Choroid plexus epithelial cell (primary cell): ENCODE measurements around the gene FBXO27.

Experiments
- DNase-seq: peaks from one replicate; pipeline ENCODE4 v3.0.0-alpha.2; 2010; ENCODE audit warnings: low read depth
- H3K4me3 ChIP-seq: 2 replicates; pipeline ENCODE4 v1.5.1; 2011; ENCODE audit warnings: low read depth, mild to moderate bottlenecking, control low read depth, low read length, moderate library complexity
- CTCF ChIP-seq: conservative IDR thresholded peaks from 2 replicates; pipeline ENCODE4 v1.5.1; 2011; ENCODE audit warnings: low read depth, mild to moderate bottlenecking, control low read depth, inconsistent platforms, low read length, moderate library complexity

The FBXO27 gene

GRCh38 chr19:38978326-38978689 is 54.0 kb downstream of the FBXO27 start:
- DNase-seq = no peak
- no peak for TF ChIP-seq CTCF

GRCh38 chr19:38977445-38978325 is 54.7 kb downstream of the FBXO27 start:
- peak; percentile 30 for DNase-seq
- H3K4me3 ChIP-seq = no peak overlapping the region
- TF ChIP-seq CTCF = no peak

More at GRCh38 chr19:38978326-38978689, 54.0 kb downstream of the FBXO27 start:
- no peak overlapping the region for H3K4me3 ChIP-seq

DNA sequence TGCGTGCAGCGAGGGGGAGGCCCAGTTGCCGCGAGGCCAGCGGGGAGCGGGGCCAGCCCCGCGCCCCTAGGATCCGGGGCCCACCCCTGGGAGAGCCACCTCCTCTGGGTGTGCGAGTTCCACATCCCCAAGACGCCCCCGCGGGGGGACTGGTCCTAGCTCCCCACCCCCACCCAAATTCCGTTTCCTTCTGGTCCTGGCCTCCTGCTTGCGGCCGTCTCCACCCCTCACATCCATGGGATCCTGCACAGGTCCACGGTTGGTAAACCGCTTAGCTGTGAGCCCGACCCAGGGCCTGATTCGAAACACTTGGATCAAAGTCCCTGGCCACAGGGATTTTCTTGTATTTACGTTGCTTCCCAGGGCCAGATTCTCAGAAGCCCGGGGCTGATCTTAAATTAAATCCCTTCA is 56.5 kb downstream of the FBXO27 start:
- TF ChIP-seq CTCF = no peak
- peak; percentile 51 for DNase-seq
- peak overlapping the region; percentile 80 for H3K4me3 ChIP-seq

- peak within 1 kb of the TSS; percentile 80 for H3K4me3 ChIP-seq
- TF ChIP-seq CTCF = no peak
- peak; percentile 63 for DNase-seq
Measured at GRCh38 chr19:38975214-38975860, 57.0 kb downstream of the FBXO27 start, which contains the start of gene FBXO17. FBXO17 (minus strand) TSS chr19:38975742; CDS start chr19:38950319, 25,423 bp downstream.

DNA sequence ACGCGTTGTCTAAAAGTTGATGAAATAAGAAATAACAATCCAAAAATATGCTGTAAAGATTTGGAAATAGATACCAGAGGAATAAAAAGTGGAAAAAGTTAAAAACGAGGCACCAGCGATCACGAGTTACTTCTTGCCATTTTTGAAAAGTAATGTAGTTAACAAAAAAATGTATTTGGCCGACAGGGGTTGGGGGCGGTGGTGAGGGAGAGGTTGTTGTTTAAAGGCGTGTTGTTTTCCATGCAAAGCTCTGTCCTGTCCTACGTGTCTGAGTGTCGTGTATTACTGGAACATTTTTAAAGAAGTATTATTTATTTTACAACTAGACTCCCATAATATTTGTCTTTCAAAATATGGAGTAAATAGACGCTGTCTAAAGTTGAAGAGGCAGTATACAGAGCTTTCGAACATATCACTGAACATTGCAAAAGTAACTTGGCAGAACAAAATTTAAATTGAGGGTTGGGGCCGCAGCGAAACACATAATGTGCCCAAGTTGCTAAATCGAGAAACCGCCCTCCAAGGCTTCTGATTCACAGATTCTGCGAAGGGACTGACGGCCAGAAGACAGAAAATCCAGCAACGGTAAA is 57.6 kb downstream of the FBXO27 start:
- DNase-seq = no peak
- peak; percentile 19 for TF ChIP-seq CTCF
- H3K4me3 ChIP-seq = peak overlapping the region; percentile 80
